Uterus (tissue), 4 donors: ENCODE results near the gene POMGNT2. TPM values are rescaled to one million over a fixed set of nuclear protein-coding genes. Genes with fewer than 3 reads are reported as not detected.

Experiments
- DNase-seq, 2 donors: peaks; one replicate each; pipeline ENCODE4 v3.0.0-alpha.2; 2019 to 2020
- H3K27ac ChIP-seq, 2 donors: fragments of 200-600 bp; sonication (generic); 1 replicate in 1 of 2; 2 replicates in 1 of 2; pipeline ENCODE4 v1.5.1; 2016 to 2018
- H3K27me3 ChIP-seq, 2 donors: fragments of 200-600 bp; sonication (generic); one replicate each; pipeline ENCODE4 v1.5.1; 2018 to 2019; ENCODE audit warnings: control low read depth in 1 of 2
- H3K36me3 ChIP-seq, 2 donors: fragments of 200-600 bp; sonication (generic); one replicate each; pipeline ENCODE4 v1.5.1; 2019; ENCODE audit warnings: control low read depth in 1 of 2
- H3K4me1 ChIP-seq, 2 donors: fragments of 200-600 bp; sonication (generic); one replicate each; pipeline ENCODE4 v1.5.1; 2018 to 2019; ENCODE audit warnings: control low read depth in 1 of 2
- H3K4me3 ChIP-seq, 2 donors: fragments of 200-600 bp; sonication (generic); 1 replicate in 1 of 2; 2 replicates in 1 of 2; pipeline ENCODE4 v1.5.1; 2018 to 2019; ENCODE audit warnings: mild to moderate bottlenecking in 1 of 2
- H3K9me3 ChIP-seq, 2 donors: fragments of 200-600 bp; sonication (generic); one replicate each; pipeline ENCODE4 v1.5.1; 2019; ENCODE audit warnings: control low read depth in 1 of 2
- POLR2A ChIP-seq, 2 donors: fragments of 450-650 bp; IDR thresholded peaks; one replicate each; pipeline ENCODE4 v1.6.1; 2016; ENCODE audit warnings: antibody characterized with exemption in 2 of 2, mild to moderate bottlenecking in 1 of 2, moderate library complexity in 1 of 2
- intact Hi-C: fragments of 100-400 bp; cut with DNase I; formaldehyde crosslinking; loops from one replicate; pipeline ENCODE4 v1.15.1; 2023; ENCODE audit warnings: low total_unique reads
- total RNA-seq, 4 donors: library from RNA; depleted of rRNA in 3 of 4; stranded (reverse); fragments of >200 nt in 3 of 4; gene quantifications; one replicate each; pipeline versions ENCODE4 v1.1.0 to v1.2.4, GENCODE V29; 2014 to 2023
- TF ChIP-seq, protein P1 (sequence below), 4 experiments: fragments of 200-600 bp in 2 of 4; fragments of 450-650 bp in 2 of 4; sonication (generic) in 2 of 4; IDR thresholded peaks; one replicate each; pipeline ENCODE4 v1.5.1; 2016 to 2019; ENCODE audit warnings: antibody characterized with exemption in 4 of 4, mild to moderate bottlenecking in 2 of 4, moderate library complexity in 1 of 4
- donor health status: DM: yes; HTN: yes; CAD: no.

Gene POMGNT2
- total RNA-seq, 4 donors from 2014 or later: 17.6 to 103 (median 57.7) TPM

DNA sequence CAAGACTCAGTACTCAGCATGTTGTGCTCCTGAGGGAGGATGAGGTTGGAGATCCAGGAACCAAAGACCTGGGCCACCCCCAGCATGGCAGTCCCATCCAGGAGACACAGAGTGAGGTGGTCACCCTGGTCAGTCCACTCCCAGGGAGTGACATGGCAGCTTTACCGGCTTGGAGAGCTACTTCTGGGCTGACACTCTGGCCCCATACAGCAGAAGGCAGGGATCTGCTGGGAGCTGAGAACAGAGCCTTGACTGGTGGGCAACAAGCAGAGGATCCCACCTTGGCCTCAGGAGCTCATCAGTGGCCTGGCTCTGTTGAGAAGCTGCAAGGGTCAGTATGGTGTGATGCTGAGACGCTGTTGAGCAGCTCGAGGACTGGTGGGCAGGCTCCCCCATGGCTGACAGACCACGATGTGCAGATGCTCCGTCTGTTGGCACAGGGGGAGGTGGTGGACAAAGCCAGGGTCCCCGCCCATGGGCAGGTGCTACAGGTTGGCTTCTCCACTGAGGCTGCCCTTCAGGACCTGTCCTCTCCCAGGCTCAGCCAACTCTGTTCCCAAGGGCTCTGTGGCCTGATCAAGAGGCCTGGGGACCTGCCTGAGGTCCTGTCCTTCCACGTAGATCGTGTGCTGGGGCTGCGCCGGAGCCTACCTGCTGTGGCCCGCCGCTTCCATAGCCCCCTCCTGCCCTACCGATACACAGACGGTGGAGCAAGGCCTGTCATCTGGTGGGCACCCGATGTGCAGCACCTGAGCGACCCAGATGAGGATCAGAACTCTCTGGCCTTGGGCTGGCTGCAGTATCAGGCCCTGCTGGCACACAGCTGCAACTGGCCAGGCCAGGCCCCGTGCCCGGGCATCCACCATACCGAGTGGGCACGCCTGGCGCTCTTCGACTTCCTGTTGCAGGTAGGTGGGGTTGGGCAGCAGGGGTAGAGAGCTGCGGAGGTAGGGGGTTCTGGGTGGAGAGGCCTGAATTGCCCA lies 72.9 kb downstream of the POMGNT2 start:
- H3K27ac ChIP-seq: no peak overlapping the region
- intact Hi-C loops: no loop called here
- no peaks in the 10 kb centered on the region for H3K9me3 ChIP-seq
- no peaks in the 10 kb centered on the region for H3K27me3 ChIP-seq
- TF ChIP-seq, protein P1, sequence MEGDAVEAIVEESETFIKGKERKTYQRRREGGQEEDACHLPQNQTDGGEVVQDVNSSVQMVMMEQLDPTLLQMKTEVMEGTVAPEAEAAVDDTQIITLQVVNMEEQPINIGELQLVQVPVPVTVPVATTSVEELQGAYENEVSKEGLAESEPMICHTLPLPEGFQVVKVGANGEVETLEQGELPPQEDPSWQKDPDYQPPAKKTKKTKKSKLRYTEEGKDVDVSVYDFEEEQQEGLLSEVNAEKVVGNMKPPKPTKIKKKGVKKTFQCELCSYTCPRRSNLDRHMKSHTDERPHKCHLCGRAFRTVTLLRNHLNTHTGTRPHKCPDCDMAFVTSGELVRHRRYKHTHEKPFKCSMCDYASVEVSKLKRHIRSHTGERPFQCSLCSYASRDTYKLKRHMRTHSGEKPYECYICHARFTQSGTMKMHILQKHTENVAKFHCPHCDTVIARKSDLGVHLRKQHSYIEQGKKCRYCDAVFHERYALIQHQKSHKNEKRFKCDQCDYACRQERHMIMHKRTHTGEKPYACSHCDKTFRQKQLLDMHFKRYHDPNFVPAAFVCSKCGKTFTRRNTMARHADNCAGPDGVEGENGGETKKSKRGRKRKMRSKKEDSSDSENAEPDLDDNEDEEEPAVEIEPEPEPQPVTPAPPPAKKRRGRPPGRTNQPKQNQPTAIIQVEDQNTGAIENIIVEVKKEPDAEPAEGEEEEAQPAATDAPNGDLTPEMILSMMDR (IDR thresholded peaks at IDR 0.05): no peak
- TF ChIP-seq POLR2A (IDR thresholded peaks at IDR 0.05): no peak
- H3K36me3 ChIP-seq: no peaks in the 10 kb centered on the region
- no peak for DNase-seq
- H3K4me1 ChIP-seq: no peaks in the 10 kb centered on the region
- H3K4me3 ChIP-seq: no peak overlapping the region

DNA sequence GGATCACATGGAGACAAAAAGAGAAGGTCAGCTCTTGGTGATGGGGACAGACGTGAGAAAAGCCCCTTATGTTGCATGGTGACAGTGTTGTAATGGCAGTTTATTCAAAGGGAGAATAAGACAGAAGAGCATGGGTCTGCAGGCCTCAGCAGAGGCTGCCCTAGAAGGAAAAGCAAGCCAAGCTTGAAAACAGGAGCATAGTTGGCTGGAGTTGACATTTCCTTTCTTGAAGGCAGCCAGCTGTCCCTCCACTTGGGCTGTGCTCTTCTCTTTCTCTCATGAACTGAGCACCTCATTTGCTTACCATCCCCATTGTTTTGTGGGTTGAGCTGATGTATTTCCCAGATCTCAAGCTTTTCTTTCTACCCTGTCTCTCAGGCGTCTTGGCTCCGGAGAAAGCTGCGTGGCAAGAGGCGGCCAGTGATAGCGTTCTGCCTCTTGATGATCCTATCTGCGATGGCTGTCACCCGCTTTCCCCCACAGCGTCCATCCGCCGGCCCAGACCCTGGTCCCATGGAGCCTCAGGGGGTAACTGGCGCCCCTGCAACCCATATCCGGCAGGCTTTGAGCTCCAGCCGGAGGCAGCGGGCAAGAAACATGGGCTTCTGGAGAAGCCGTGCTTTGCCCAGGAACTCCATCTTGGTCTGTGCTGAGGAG lies 73.9 kb downstream of the POMGNT2 start:
- H3K4me3 ChIP-seq: no peak overlapping the region
- H3K27ac ChIP-seq: no peak overlapping the region
- no peaks in the 10 kb centered on the region for H3K36me3 ChIP-seq
- DNase-seq: no peak
- no peaks in the 10 kb centered on the region for H3K27me3 ChIP-seq
- TF ChIP-seq, protein P1 (IDR thresholded peaks at IDR 0.05): no peak
- TF ChIP-seq POLR2A (IDR thresholded peaks at IDR 0.05): no peak
- no peaks in the 10 kb centered on the region for H3K4me1 ChIP-seq
- intact Hi-C loops: no loop called here
- no peaks in the 10 kb centered on the region for H3K9me3 ChIP-seq

- intact Hi-C loops: no loop called here
- no peak for TF ChIP-seq POLR2A (IDR thresholded peaks at IDR 0.05)
- Histone ChIP-seq H3K27ac (no peak overlapping the region), H3K4me3 (no peak overlapping the region), H3K27me3 (no peaks in the 10 kb centered on the region), H3K4me1 (no peaks in the 10 kb centered on the region), H3K36me3 (no peaks in the 10 kb centered on the region), H3K9me3 (no peaks in the 10 kb centered on the region)
- no peak for DNase-seq
Observed at GRCh38 chr3:43031485-43031884, 74.4 kb downstream of the POMGNT2 start.

GRCh38 chr3:43030162-43030935 lies 75.5 kb downstream of the POMGNT2 start:
- H3K4me1 ChIP-seq: no peaks in the 10 kb centered on the region
- TF ChIP-seq POLR2A (IDR thresholded peaks at IDR 0.05): no peak
- TF ChIP-seq, protein P1 (IDR thresholded peaks at IDR 0.05): no peak
- no peak overlapping the region for H3K4me3 ChIP-seq
- no peaks in the 10 kb centered on the region for H3K27me3 ChIP-seq
- H3K27ac ChIP-seq: no peak overlapping the region
- H3K36me3 ChIP-seq: no peaks in the 10 kb centered on the region
- intact Hi-C loops: no loop called here
- no peak for DNase-seq
- no peaks in the 10 kb centered on the region for H3K9me3 ChIP-seq

Other genes starting within 250 kb of the POMGNT2 start
- gene CYP8B1, start 230.2 kb downstream of the POMGNT2 start, total RNA-seq: not detected
- 10 to 100 TPM in 3 of 4 donors, 1 to 10 TPM in 1; 7.2 to 25.5 (median 19.6) TPM for gene ZNF662, start 199.9 kb downstream of the POMGNT2 start, total RNA-seq
- 10 to 100 TPM; 26.3 to 65.8 (median 48.0) TPM for gene GASK1A, start 126.8 kb downstream of the POMGNT2 start, total RNA-seq
- gene SNRK, start 180.5 kb upstream of the POMGNT2 start, total RNA-seq: 100 to 1,000 TPM in 2 of 4 donors, 10 to 100 TPM in 2; 57.1 to 109 (median 98.3) TPM